GM18870 (cell line): Measurements from ENCODE around the gene KRT34.
"Not testable (repeated sequence)": the region's sequence is repeated elsewhere in the genome, so short reads cannot be mapped to it uniquely, and the experiment has no call there.

ENCODE experiments used
- ATAC-seq: cut with Tn5 transposase; IDR thresholded peaks from one replicate; pipeline ENCODE4 v1.9.1; 2021; ENCODE audit warnings: moderate library complexity; ENCODE audit not compliant: unreplicated experiment

KRT34 gene

GRCh38 chr17:41381943-41382342, at the start of gene KRT34:
Gene KRT34, minus strand, starts transcription at chr17:41382306. Its CDS starts 60 bp downstream, at chr17:41382246.
- ATAC-seq = not testable (repeated sequence)

DNA sequence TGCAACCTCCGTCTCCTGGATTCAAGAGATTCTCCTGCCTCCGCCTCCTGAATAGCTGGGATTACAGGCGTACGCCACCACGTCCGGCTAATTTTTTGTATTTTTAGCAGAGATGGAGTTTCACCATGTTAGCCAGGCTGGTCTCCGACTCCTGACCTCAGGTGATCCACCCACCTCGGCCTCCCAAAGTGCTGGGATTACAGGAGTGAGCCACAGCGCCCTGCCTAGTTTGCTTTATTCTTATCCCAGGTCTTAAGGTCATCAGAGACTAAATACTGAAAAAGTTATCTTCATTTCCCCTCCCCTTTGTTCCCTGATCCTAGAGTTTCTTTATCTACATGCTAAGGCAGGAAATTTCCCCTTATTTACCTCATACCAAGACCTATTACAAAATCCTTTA, 48.3 kb upstream of the KRT34 start:
- not testable (repeated sequence) for ATAC-seq

DNA sequence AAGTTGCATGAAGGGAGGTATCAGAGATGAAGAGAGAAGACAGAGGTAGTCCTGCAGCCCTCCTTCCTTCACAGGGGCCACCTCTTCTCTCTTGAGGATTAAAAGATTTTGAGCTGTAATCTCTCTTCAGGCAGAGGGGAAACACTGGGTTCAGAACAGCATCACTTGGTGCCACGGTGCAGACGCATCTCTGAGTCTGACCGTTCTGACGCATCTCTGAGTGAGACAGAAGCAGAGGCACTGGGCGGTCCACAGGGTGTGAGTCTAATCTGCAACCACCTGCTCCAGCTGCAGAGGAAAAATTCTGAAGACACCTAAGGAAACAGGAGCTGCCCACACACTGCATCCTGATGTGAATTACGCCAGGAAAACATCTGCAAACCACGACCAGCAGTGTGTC, 47.6 kb upstream of the KRT34 start:
- no peak for ATAC-seq

DNA sequence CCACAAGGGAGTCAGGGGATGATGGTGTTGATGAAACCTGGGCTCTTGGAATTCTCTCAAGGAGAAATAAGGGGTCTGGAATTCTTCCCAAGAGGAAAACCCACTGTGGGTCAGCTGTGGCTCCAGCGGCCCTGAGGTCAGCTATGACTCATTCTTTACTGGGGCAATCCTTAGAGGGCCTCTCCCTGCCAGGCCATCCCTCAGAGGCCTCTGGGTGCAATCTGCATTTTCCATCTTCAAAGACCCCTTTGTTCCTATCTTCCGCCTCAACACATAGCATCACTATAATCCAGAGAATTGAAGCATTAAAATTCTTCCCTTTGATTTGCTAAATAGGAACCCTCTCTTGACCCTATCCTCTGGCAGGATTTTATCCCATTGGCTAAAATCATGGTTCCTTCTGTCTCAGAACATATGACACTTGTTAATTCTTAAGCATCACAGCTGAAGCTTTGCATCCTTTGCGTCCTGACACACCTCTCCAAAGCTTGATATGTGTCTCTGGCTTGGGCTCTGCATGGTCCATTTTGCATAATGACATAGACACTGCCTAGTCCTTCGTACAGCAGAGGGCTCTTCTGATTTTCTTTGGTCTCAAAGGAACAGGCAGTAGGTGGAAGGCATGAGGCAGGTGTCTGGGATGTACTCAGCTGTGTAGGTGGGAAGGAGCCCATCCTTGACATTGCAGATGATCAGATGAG, 46.6 kb upstream of the KRT34 start:
- no peak for ATAC-seq

DNA sequence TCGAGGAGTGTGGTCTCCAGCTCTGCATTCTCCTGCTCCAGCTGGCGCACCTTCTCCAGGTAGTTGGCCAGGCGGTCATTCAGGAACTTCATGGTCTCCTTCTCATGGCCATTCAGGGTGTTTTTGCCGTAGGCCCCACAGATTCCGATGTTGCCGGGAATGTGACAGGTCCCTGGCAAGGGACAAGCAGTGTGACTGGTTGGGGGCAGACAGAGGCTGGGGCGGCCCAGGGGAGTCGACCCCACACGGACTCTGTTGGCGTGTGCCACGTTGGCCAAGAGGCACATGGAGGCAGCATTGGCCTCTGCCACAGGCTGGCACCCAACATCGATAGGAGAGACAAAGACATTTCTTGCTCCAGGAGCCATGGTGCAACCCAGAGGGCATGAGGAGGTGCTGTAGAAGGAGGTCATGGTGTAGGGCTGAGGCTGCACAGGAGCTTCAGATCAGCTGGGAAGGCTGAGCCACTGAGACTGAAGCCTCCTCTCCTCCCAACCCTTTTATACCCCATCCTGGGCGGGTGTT, 42.1 kb upstream of the KRT34 start, which contains the start of gene KRT37:
KRT37 (minus strand) TSS at position 475 of the 525 bp plus-strand sequence; CDS start at position 413, 62 bp downstream.
- no peak for ATAC-seq

DNA sequence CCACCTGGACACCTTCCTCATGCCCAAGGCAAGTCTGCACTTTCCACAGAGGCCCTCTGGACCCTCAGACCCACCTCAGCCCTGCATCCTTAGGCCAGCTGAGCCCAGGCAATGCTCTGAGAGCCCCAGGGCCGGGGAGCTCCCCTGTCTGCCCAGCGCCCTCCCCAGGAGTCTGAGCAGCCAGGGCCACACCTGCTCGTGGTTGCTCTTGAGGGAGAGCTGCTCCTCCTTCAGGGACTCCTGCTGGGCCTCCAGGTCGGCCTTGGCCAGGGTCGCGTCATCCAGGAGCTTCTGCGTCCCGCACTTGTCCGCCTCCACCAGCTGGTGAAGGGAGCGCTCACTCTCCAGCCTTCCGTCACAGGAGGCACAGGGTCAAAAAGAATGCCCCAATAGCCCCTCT, 40.5 kb upstream of the KRT34 start:
- not testable (repeated sequence) for ATAC-seq

- ATAC-seq = no peak
Observed at GRCh38 chr17:41421617-41422016, 39.5 kb upstream of the KRT34 start.

DNA sequence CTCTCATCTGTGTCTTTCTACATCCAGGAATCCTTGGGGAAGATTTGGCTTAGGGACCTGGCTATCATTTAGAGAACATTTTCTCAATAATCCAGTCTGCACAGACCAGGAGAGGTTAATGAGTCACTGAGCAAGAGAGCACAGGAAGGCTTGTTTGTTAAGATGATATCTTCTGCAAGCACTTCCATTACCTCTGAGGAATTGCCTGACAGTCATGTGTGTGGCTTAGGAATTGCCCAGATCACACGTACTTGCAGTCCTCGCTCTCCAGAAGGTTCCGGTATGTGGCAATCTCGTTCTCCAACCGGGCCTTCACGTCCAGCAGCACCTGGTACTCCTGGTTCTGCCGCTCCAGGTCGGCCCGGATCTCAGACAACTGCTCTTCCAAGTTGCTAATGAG, 39.0 kb upstream of the KRT34 start:
- ATAC-seq = no peak

GRCh38 chr17:41420134-41420533, 38.0 kb upstream of the KRT34 start:
- ATAC-seq = no peak

- no peak for ATAC-seq
Observed at GRCh38 chr17:41419716-41420115, 37.6 kb upstream of the KRT34 start.

DNA sequence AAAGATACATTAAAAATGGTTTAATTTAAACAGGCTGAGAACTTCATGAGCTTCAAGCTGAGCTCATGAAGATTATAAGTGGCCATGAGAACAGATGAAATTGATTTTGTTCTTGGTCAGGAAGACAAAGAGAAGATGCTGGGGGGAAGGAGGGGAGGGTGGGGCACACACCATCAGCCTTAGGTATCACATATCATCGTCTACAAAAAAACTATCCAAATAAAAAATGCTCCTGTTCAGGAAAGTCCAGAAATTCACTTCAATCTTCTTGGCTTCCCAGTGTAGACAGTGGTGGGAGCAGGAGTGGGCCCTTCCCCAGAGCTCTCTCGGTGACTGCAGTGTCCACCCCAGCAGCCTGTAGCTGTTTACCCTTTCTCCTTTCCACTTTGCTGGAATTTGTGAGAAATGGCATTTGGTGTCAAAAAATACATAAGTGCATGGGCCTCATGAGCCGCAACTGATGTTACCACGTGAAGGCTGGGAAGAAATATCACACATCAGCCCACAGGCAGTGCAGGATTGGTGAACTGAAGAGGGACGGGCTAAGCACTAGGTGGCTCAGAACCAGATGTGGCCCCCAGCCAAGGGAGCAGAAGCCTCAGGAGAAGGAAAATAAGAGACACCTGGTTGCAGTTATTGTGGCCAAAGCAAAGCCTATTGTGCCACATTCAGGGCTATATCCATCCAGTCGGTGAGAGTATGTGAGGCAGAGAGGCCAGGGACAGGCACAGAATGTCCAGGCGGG, 36.2 kb upstream of the KRT34 start:
- ATAC-seq = no peak

- ATAC-seq = no peak
Observed at GRCh38 chr17:41417576-41418015, 35.5 kb upstream of the KRT34 start.

DNA sequence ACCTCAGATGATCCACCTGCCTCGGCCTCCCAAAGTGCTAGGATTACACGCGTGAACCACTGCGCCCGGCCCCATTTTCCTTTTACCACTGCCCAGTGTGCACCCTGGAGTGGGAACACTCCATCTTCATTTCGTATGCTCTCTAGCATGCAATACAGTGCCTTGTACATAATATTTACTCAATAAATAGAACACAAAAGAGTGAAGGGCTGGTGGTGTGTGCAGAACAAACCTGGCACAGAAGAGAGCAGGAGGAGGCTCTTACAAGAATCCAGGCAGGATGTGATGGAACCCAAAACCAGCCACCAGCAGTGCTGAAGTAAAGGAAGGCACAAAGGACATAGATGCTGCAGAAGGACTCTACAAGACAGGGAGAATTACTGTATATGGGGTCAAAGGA, 35.0 kb upstream of the KRT34 start:
- ATAC-seq = no peak

GRCh38 chr17:41416479-41416878, 34.4 kb upstream of the KRT34 start:
- ATAC-seq = no peak

DNA sequence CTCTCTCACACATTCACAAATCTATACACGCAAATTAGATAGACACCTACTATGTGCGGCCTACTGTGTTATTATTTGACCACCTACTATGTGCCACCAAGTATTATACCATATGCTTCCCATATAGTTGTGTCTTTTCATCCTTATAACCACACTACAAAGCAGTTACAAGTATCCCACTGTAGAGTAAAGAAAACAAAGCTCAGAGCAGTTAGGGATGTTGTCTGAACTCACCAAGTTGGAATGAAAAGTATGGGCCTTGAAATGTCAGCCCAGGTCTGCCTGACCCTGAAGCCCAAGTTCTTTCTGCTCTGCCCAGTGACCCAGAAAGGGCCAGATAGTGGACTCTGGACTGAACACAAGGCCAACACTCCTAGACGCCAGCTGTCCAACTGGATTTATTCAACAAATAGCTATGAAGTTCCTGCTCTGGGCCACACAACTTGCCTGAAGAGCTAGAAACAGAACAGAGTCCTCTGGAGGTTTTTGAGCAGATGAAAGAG, 33.8 kb upstream of the KRT34 start:
- ATAC-seq = no peak

- no peak for ATAC-seq
Observed at GRCh38 chr17:41415411-41415810, 33.3 kb upstream of the KRT34 start.

- no peak for ATAC-seq
Observed at GRCh38 chr17:41413982-41414381, 31.9 kb upstream of the KRT34 start.

GRCh38 chr17:41413353-41413957, 31.3 kb upstream of the KRT34 start:
- ATAC-seq = no peak

DNA sequence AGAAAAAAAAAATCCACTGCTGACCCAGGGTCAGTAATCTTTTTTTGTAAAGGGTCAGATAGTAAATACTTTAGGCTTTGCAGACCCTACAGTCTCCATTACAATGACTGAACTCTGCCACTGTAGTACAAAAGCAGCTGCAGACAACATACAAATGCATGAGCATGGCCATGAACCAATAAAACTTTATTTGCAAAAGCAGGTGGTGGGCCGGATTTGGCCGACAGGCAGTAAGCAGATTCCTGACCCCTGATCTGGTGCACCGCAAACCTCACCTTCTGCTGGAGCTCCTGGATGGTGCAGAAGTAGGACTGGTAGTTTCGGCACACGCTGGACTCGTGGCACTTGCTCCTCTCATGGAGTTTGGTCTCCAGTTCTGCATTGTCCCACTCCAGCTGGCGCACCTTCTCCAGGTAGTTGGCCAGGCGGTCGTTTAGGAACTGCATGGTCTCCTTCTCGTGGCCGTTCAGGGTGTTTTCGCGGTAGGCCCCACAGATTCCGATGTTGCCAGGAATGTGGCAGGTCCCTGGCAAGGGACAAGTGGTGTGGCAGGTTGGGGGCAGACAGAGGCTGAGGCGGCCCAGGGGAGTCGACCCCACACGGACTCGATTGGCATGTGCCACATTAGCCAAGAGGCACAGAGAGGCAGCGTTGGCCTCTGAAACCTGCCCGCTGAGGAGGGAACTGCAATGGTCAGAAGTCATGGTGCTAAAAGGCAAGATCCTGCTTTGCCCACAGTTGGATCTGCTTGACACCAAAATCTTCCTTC, 29.1 kb upstream of the KRT34 start:
- no peak for ATAC-seq

DNA sequence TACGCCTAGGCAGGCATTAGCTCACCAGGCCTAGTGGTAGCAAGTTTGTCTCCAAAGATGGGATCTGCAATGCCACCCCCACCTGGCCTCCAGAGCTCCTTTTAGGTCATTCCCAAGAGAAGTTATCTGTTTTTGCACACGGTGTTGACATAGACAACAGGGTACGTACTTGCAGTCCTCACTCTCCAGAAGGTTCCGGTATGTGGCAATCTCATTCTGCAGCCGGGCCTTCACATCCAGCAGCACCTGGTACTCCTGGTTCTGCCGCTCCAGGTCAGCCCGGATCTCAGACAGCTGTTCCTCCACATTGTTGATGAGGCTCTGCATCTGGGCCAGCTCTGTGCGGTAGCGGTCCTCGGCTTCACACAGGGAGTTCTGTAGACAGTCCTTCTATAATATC, 25.1 kb upstream of the KRT34 start:
- no peak for ATAC-seq

- no peak for ATAC-seq
Observed at GRCh38 chr17:41406205-41406604, 24.1 kb upstream of the KRT34 start.
